GM13976 (cell line): ENCODE data around the gene OLFM4.

Source experiments
- DNase-seq: peaks from one replicate; pipeline ENCODE4 v3.0.0; 2012; ENCODE audit warnings: low spot score
- CTCF ChIP-seq: IDR thresholded peaks from 2 replicates; pipeline ENCODE4 v1.5.1; 2012; ENCODE audit warnings: borderline replicate concordance, mild to moderate bottlenecking; ENCODE audit not compliant: insufficient read depth; ENCODE audit errors: extremely low read depth, missing control alignments, control extremely low read depth
- in situ Hi-C: fragments of 300-500 bp; cut with MboI; formaldehyde crosslinking; loops from one replicate; pipeline ENCODE4 v1.12.0; 2022; ENCODE audit warnings: low sequenced_read_pairs, mixed read lengths, inconsistent platforms; ENCODE audit not compliant: unreplicated experiment

OLFM4 gene

GRCh38 chr13:53020764-53021335, 7.8 kb upstream of the OLFM4 start:
- TF ChIP-seq CTCF = no peak
- DNase-seq = no peak
- in situ Hi-C loops = no loop called here

GRCh38 chr13:53023246-53023645, 5.4 kb upstream of the OLFM4 start:
- TF ChIP-seq CTCF = no peak
- in situ Hi-C loops = no loop called here
- no peak for DNase-seq

GRCh38 chr13:53028063-53028462, 550 bp upstream of the OLFM4 start:
- in situ Hi-C loops = no loop called here
- no peak for DNase-seq
- TF ChIP-seq CTCF = no peak

- DNase-seq = no peak
- in situ Hi-C loops = no loop called here
- no peak for TF ChIP-seq CTCF
These were observed 4.2 kb downstream of the OLFM4 start for GRCh38 chr13:53032849-53033248.

GRCh38 chr13:53038993-53039392, 10.4 kb downstream of the OLFM4 start:
- in situ Hi-C loops = no loop called here
- DNase-seq = no peak
- TF ChIP-seq CTCF = no peak

GRCh38 chr13:53041968-53042516, 13.4 kb downstream of the OLFM4 start:
- in situ Hi-C loops = no loop called here
- no peak for TF ChIP-seq CTCF
- DNase-seq = no peak

GRCh38 chr13:53042877-53043276, 14.3 kb downstream of the OLFM4 start:
- no peak for DNase-seq
- in situ Hi-C loops = no loop called here
- no peak for TF ChIP-seq CTCF
